Inferior parietal cortex (tissue), 1 donor: Measurements from ENCODE around the gene PDE1C.
"Not testable (repeated sequence)": the region's sequence is repeated elsewhere in the genome, so short reads cannot be mapped to it uniquely, and the experiment has no call there.

Experiments
- DNase-seq: peaks from one replicate; pipeline ENCODE4 v3.0.0-alpha.2; 2016; ENCODE audit errors: extremely low spot score

Gene PDE1C

DNA sequence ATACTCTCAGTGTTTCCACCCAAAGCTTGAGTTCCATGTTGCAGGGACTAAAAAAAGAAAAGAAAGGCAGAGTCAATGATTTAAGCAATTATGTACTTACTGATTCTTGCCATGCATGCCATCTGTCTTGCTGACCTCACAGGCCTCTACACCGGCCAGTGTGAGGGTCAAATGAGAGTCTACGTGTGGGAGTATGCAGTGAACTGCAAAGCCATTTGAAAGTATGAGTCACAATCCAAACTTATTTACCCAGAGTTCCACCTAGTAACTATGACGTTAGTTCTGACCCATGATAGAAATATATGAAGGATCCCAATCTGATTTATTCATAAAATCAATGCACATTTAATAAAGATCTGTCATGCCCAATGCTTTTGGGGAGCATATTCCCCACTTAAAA is 26.5 kb downstream of the PDE1C start:
- no peak for DNase-seq

DNA sequence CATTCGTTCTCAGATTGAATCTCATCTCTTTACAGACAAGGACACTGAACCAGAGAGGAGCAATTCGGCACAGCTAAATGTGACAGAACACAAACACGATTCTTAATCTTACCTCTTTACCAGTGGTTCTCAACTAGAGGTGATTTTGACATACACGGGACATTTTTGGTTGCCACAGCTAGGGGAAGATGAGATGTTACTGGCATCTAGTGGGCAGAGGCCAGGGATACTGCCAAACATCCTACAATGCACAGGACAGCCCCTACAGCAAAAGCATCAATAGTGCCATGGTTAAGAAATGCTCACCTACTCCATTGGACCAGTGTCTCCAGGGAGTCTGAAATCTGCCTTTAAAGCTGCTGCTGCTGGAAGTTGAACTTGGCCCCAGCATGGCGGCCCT is 27.3 kb downstream of the PDE1C start:
- DNase-seq: no peak

DNA sequence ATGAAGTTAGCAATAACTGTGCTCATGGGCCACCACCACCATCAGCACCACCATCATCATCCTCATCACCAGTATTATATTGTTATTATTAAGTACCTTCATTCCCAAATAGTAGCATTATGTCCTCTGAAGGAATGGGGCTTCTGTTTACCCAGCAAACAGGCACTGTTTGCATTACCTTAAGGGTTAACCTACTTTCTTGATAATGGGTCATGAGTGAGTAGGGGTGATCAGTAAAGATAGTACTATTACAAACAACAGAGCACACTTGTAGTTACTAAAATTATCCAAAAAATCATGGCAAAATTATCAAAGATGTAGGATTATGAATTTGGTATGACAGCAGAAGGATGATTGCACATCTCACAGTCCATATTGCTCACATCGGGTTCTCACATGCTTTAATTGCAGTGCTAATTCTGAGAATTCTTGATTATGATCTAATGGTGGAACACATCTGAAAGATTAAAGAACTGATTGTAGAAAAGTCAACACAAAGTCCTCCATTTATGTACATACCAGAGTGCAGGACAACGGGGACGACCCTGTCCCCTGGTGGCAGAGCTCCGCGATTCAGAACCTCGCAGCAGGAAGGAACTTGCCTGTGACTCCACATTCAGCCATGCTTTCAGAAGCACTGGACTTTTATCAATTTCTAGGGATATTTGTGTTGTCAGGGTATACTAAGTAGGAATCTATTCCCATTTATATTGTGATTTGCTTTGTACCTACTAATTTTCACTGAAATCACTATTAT is 31.0 kb downstream of the PDE1C start:
- no peak for DNase-seq

GRCh38 chr7:32037650-32038198 is 32.5 kb downstream of the PDE1C start:
- DNase-seq: no peak

DNA sequence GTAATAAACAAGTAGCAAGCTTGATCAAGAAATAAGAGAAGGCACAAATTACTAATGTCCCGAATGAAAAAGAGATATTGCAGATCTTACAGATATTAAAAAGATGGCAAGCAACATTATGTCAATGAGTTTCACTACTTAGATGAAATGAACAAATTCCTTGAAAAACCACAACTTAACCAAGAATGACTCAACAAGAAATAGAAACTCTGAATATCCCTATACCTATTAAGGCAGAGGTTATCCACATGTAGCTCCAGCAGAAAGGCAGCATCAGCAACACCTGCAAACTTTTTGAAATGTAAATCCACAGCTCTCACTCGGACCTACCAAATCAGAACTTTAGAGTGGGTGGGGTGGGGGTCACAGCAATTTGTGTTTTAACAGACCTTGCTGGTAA is 33.6 kb downstream of the PDE1C start:
- no peak for DNase-seq

GRCh38 chr7:32034052-32034451 is 36.2 kb downstream of the PDE1C start:
- no peak for DNase-seq

GRCh38 chr7:32033006-32033405 is 37.2 kb downstream of the PDE1C start:
- no peak for DNase-seq

GRCh38 chr7:32032211-32032610 is 38.0 kb downstream of the PDE1C start:
- no peak for DNase-seq

DNA sequence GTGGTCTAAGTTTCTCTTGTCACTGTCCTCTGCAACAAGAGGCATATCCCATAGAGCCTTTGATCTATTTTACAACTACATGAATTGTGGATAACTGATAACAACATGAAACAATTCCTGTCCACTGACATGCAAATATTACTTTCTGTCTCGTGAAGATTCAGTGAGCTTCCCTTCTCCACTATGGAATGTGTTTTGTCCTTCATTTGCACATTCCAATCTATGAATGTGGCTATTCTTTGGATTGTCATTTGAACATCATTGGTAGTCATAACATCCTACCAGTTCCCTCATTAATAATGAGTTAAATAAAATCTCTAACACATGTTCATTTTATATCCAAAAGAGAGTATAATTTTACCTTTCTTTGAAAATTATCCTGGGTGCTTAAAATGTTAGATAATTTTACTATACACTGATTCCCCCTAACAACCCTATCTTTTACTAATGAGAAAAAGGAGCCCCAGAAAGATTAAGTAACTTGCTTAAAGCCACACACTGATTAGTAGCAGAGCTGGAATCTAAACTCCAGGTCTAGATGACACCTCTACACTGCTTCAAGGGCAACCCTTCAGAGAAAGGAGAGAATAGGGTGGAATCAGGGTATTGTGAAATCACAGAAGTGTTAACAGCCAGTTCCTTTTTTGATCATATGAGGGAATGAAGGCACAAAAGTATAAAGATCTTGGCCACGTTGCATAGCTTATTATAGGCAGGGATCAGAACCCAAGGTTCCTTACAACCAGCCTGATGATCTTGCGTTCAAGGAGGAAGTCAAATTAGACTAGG is 39.1 kb downstream of the PDE1C start:
- no peak for DNase-seq

- DNase-seq: no peak
Measured at GRCh38 chr7:32026083-32026425, 44.2 kb downstream of the PDE1C start.

GRCh38 chr7:32025381-32026082 is 44.7 kb downstream of the PDE1C start:
- no peak for DNase-seq

GRCh38 chr7:32023376-32023775 is 46.8 kb downstream of the PDE1C start:
- no peak for DNase-seq

GRCh38 chr7:32022966-32023365 is 47.2 kb downstream of the PDE1C start:
- no peak for DNase-seq

GRCh38 chr7:32020551-32021159 is 49.6 kb downstream of the PDE1C start:
- no peak for DNase-seq

- DNase-seq: no peak
Measured at GRCh38 chr7:32018845-32019578, 51.2 kb downstream of the PDE1C start.

DNA sequence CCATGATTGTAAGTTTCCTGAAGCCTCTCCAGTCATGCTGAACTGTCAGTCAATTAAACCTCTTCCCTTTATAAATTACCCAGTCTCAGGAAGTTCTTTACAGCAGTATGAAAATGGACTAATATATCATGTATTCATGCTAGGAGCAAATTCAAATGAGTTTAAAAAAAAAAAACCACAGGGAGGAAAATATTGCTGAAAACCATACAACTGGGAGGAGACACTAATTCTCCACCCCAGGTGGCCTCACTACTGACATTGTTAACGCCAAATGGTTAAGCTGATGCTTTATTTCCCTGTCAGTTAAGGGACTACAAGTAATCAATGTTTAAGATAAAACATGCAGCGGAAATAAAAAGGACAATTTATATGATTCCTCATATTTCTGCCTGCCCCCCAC is 55.1 kb downstream of the PDE1C start:
- DNase-seq: no peak

DNA sequence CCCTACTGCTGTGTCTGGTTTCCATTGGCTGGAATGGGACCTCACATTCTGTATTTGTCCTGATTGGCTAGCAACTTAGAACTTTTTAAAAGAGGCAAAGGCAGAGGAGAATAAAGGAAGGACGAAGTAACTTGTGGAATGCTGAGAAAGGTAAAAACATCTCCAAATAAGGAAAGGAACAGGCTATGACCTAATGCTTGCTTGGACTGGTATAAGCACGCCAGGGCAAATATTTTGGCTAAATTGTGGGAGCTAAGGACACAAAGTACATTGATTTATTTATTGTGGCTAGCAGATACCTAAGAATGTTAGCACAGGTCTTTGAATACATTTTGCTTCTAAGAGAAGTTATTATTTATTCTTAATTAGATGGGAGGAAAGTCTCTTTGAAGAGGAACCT is 56.7 kb downstream of the PDE1C start:
- not testable (repeated sequence) for DNase-seq

DNA sequence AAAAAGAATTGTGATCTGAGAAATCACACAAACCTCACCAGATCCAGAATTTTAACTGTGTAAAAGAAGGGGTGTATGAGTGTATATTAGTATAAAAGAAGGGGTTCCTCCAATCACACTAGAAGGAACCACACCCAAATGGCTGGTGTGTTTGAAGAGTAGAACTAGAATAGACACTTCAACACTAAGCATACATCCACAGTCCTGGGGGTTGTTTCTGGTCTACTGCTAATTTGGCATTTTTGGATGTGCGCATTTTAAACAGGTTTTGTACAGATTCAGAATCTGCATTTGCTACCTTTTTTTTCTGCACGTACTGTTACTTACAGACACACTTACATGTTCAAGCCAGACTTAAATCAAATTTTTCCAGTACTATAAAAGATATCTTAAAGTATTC is 64.6 kb downstream of the PDE1C start:
- DNase-seq: no peak

DNA sequence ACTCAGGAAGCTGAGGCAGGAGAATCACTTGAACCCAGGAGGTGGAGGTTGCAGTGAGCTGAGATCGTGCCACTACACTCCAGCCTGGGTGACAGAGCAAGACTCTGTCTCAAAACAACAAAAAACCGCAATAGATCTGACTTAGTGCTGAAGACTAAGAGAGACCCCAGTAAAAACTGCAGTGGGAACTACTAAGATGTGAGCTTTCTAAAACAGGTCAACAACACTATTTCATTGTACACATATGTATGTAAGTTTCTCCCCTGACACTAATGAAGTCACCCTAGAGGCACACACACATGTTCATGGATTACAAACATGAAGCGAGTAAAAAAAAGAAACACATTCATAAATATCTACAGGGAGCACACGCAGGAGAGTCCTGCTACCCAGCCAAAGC is 68.3 kb downstream of the PDE1C start:
- no peak for DNase-seq

GRCh38 chr7:31997423-31997822 is 72.8 kb downstream of the PDE1C start:
- DNase-seq: no peak

DNA sequence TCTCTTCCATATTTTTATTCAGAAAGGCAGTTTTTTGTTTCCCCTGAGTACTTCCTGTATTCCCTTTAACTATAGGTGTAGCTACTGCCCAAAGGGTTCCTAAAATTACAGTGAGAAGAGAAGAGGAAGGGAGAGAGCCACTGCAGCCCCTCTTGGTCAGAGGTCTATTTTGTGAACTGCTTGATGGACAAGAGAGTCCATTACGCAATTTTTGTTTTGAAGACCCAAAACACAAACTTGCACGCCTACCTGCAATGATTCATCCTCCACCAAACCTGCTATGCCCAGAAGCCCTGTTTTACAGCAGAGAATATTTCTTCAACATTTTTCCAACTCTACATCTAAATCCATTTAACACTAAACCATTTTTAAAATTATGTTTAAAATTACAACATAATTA is 75.1 kb downstream of the PDE1C start:
- DNase-seq: no peak
